Testis (tissue), 2 donors: Measurements from ENCODE around the gene OTOP3.

Source experiments
- POLR2A ChIP-seq: fragments of 450-650 bp; IDR thresholded peaks from one replicate; pipeline ENCODE4 v1.6.1; 2017; ENCODE audit warnings: antibody characterized with exemption, mild to moderate bottlenecking, moderate library complexity
- TF ChIP-seq, protein P1 (sequence below), 3 experiments: fragments of 450-650 bp in 2 of 3; fragments of 200-600 bp in 1 of 3; sonication (generic) in 1 of 3; IDR thresholded peaks; one replicate each; pipeline ENCODE4 v1.5.1; 2016 to 2019; ENCODE audit warnings: antibody characterized with exemption in 3 of 3, mild to moderate bottlenecking in 2 of 3, moderate library complexity in 1 of 3

- TF ChIP-seq, protein P1, sequence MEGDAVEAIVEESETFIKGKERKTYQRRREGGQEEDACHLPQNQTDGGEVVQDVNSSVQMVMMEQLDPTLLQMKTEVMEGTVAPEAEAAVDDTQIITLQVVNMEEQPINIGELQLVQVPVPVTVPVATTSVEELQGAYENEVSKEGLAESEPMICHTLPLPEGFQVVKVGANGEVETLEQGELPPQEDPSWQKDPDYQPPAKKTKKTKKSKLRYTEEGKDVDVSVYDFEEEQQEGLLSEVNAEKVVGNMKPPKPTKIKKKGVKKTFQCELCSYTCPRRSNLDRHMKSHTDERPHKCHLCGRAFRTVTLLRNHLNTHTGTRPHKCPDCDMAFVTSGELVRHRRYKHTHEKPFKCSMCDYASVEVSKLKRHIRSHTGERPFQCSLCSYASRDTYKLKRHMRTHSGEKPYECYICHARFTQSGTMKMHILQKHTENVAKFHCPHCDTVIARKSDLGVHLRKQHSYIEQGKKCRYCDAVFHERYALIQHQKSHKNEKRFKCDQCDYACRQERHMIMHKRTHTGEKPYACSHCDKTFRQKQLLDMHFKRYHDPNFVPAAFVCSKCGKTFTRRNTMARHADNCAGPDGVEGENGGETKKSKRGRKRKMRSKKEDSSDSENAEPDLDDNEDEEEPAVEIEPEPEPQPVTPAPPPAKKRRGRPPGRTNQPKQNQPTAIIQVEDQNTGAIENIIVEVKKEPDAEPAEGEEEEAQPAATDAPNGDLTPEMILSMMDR (IDR thresholded peaks at IDR 0.05): no peak
- TF ChIP-seq POLR2A: no peak
Observed at GRCh38 chr17:74986206-74986576, 50.5 kb downstream of the OTOP3 start.
